GM18868 (cell line): ENCODE data around the gene UTP25.
A peak's percentile ranks its signal among the peaks of the same experiment; 100 is the strongest.
"Not testable (repeated sequence)": the region's sequence is repeated elsewhere in the genome, so short reads cannot be mapped to it uniquely, and the experiment has no call there.

ENCODE experiments used
- ATAC-seq: cut with Tn5 transposase; IDR thresholded peaks from one replicate; pipeline ENCODE4 v1.9.1; 2021; ENCODE audit warnings: mild to moderate bottlenecking, moderate library complexity; ENCODE audit not compliant: unreplicated experiment

Gene UTP25

GRCh38 chr1:209870151-209870831 lies 42.5 kb downstream of the UTP25 start:
- no peak for ATAC-seq

- no peak for ATAC-seq
These were observed 43.2 kb downstream of the UTP25 start for GRCh38 chr1:209871006-209871405.

GRCh38 chr1:209871430-209871829 lies 43.7 kb downstream of the UTP25 start:
- ATAC-seq: no peak

DNA sequence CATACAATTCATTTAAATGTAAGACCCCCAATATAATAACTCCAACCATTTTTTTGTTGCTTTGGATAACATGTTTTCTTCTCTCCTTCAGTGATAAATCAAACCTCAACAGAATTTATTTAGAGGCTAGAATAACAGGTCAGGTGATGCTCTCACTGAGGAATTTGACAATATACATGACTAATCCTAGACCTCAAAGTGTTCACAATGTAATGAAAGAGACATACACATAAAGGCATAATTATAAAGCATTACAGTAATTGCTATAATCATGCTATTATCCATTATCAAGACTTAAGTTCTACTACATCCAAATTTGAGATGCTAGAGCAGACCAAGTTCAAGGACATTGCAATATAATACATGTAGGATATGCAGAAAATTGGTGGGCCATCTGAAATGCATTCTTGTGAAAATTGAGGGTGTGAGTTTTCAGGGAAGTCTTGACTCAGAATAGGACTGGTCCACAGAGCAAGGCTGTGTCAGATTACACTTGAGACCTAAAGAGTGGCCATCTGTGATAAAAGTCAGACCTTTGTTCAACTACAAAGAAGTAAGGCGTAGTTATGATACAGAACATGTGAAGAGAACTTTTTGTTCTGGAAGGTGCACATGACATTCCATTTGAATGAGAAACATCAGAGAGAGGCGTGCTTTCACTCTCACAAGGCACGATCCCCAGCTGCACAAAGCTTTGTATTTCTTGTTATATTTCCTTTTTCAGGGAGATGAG lies 45.5 kb downstream of the UTP25 start:
- ATAC-seq: no peak

- no peak for ATAC-seq
These were observed 47.7 kb downstream of the UTP25 start for GRCh38 chr1:209875515-209875914.

DNA sequence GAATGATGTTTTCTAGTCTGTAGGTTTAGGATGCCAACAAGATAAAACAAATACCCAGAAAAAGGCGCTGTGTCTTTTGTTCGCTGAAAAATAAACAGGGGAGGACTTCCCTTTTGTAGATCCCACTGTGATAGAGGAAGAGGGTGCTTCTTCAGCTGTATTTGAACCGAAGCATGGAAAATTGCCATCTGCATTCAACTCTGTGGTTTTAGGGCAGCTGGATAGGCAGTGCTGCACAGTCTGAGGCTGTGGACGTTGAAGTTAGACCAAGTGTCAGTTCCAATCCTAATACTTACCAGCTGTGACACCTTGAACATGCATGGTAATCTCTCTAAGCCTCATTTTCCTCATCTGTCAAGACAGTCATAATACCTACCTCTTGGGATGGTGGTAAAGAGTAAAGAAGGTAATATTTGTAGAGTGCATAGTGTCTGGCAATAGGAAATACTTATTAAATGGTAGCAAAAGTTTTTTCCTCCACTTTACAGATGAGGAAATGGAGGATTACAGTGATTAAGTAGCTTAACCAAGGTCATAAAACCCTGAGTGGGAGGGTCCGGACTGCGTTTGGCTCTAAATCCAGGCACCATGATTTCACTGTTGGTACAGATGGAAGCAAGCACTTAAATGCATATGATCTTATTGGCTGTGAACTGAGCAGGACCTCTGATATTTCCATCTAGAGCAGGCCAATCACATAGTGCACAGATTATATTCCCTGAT lies 48.5 kb downstream of the UTP25 start:
- ATAC-seq: no peak

GRCh38 chr1:209877087-209877764 lies 49.5 kb downstream of the UTP25 start:
- no peak for ATAC-seq

DNA sequence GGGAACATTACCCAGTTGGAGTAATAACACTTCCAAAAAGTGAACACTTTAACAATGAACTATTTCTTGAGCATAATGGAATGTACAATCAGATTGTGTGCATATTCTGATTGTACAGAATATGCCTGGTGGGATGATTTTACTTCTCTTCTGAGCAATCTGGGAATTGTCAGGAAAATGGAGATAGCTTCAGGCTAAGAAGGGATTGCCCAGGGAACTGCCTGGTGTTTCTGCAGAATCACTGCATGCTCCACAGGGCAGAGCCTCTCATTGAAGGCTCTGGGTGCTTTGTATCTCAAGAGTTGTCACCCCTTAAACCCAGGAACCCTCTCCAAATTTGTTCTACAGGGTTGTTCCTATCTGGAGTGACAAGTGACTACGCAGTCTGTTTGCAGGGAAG lies 51.2 kb downstream of the UTP25 start:
- no peak for ATAC-seq

DNA sequence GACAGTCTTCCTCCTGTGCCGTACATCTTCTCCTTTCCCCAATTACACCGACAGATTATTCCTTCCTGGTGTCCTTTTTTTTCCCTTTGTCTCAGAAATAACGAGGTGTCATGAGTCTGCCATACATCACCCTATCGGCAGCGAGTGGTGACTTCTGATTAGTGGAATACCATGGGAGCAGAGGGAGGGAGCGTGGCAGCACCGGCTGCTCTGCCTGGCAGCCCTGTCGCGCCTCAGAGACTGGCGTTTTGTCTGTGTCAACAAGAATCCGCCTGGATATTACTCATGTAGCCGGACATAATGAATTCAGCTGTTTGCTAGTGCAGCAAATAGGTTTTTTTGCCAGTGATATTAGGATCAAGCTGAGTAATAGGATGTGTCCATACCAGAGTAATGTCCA lies 51.8 kb downstream of the UTP25 start:
- ATAC-seq: no peak

GRCh38 chr1:209880031-209880430 lies 52.3 kb downstream of the UTP25 start:
- no peak for ATAC-seq

DNA sequence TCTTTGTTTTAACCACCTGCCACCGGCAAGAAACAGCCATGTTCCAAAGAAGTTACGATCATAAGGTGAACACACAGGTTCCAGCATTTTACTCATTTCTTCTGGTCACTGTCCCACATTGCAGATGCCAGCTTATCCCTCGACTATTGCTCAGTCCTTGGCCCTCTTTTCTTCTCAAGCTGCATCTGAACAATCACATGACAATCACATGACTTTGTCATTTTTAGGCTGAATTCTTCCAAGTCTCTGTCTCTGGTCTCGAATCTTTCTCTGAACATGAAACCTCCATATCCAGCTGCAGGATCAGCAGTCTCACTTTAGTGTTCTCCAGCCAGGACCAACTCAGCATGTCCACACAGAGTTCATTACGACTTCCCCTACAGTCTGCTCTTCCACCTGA lies 53.8 kb downstream of the UTP25 start:
- ATAC-seq: no peak

GRCh38 chr1:209882286-209882685 lies 54.5 kb downstream of the UTP25 start:
- no peak for ATAC-seq

GRCh38 chr1:209882942-209883340 lies 55.2 kb downstream of the UTP25 start:
- no peak for ATAC-seq

- no peak for ATAC-seq
These were observed 55.7 kb downstream of the UTP25 start for GRCh38 chr1:209883341-209883971.

GRCh38 chr1:209884249-209884648 lies 56.5 kb downstream of the UTP25 start:
- ATAC-seq: no peak

- ATAC-seq: peak; percentile 100
These were observed 56.9 kb downstream of the UTP25 start for GRCh38 chr1:209884665-209885117.

- no peak for ATAC-seq
These were observed 57.8 kb downstream of the UTP25 start for GRCh38 chr1:209885403-209886218.

DNA sequence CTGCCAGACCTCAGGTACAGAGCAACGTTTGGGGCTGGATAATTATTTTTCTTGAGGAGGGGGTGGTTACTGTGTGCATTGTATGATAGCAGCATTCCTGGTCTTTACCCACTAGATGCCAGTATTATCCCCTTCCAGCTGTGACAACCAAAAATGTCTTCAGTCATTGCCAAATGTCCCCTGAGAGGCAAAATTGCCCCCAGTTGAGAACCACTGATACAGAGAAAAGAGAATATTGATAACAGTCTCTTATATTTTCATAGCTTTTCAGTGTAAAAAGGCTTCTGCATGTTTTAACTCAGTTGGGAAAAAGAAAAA lies 58.4 kb downstream of the UTP25 start:
- no peak for ATAC-seq

DNA sequence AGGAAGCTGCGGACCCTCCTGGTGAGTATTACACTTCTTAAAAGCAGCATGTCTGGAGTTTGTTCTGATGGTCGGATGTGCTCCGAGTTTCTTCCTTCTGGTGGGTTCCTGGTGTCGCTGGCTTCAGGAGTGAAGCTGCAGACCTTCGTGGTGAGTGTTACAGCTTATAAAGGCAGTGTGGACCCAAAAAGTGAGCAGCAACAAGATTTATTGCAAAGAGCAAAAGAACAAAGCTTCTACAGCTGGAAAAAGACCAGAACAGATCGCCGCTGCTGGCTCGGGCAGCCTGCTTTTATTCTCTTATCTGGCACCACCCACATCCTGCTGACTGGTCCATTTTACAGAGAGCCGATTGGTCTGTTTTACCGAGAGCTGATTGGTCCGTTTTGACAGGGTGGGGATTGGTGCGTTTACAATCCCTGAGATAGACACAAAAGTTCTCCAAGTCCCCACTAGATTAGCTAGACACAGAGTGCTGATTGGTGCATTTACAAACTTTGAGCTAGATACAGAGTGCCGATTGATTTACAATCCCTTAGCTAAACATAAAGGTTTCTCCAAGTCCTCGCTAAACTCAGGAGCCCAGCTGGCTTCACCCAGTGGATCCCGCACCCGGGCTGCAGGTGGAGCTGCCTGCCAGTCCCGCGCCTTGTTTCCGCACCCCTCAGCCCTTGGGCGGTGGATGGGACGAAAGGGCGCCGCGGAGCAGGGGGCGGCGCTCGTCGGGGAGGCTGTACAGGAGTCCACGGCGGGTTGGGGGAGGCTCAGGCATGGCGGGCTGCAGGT lies 60.7 kb downstream of the UTP25 start:
- ATAC-seq: not testable (repeated sequence)
